Adrenal gland (tissue), 12 donors: Measurements from ENCODE around the gene PEA15. TPM values are rescaled to one million over a fixed set of nuclear protein-coding genes. Genes with fewer than 3 reads are reported as not detected.

Experiments used
- DNase-seq, 7 donors: peaks; one replicate each; pipeline ENCODE4 v3.0.0-alpha.2; 2019 to 2020
- H3K27ac ChIP-seq, 5 donors: fragments of 200-600 bp; sonication (generic) in 4 of 5; 1 replicate in 3 of 5; 2 replicates in 2 of 5; pipeline versions ENCODE4 v1.5.1 to v1.8.0; 2016 to 2020; ENCODE audit warnings: mild to moderate bottlenecking in 1 of 5
- H3K27me3 ChIP-seq: fragments of 200-600 bp; 2 replicates; pipeline ENCODE4 v1.8.0; 2021
- H3K36me3 ChIP-seq, 2 donors: fragments of 200-600 bp; replicated peaks in 1 of 2; 1 replicate in 1 of 2; 2 replicates in 1 of 2; pipeline versions ENCODE4 v1.5.1 to v1.8.0; 2018 to 2022
- H3K4me1 ChIP-seq, 2 donors: fragments of 200-600 bp; replicated peaks in 1 of 2; 1 replicate in 1 of 2; 2 replicates in 1 of 2; pipeline versions ENCODE4 v1.5.1 to v1.8.0; 2018 to 2021
- H3K4me3 ChIP-seq, 4 donors: fragments of 200-600 bp; sonication (generic) in 3 of 4; one replicate each; pipeline ENCODE4 v1.5.1; 2016 to 2018
- H3K9me3 ChIP-seq, 3 donors: fragments of 200-600 bp; sonication (generic) in 1 of 3; replicated peaks in 1 of 3; 1 replicate in 2 of 3; 2 replicates in 1 of 3; pipeline versions ENCODE4 v1.5.1 to v1.8.0; 2016 to 2021
- POLR2A ChIP-seq, 2 donors: fragments of 450-650 bp; IDR thresholded peaks; one replicate each; pipeline ENCODE4 v1.6.1; 2017; ENCODE audit warnings: antibody characterized with exemption in 2 of 2, mild to moderate bottlenecking in 2 of 2, moderate library complexity in 1 of 2
- WGBS, 4 donors: extraction: QIAGEN DNeasy Blood & Tissue Kit in 2 of 4; methylation state at CpG; one replicate each; pipeline versions ENCODE4 v1.1.5 to v1.1.7; 2013 to 2017; 5-methylcytosine and 5-hydroxymethylcytosine counted together
- intact Hi-C, 2 donors: fragments of 100-400 bp; cut with DNase I; formaldehyde crosslinking; loops; one replicate each; pipeline versions ENCODE4 v1.14.1 to v1.15.0; 2022 to 2023
- polyA plus RNA-seq, 3 donors: library from polyadenylated mRNA; stranded (reverse); fragments of 200-250 nt in 2 of 3; fragments of 350-450 nt in 1 of 3; fragmentation: Illumina TruSeq in 1 of 3; extraction: RNeasy Lipid Tissue Mini Kit (QIAGEN cat#74804) in 1 of 3; gene quantifications; one replicate each; pipeline ENCODE4 v1.2.3, GENCODE V29; 2013 to 2014
- total RNA-seq, 9 donors: library from RNA; depleted of rRNA in 4 of 9; stranded (reverse); fragments of >200 nt in 4 of 9; fragments of 120-200 nt in 1 of 9; fragmentation: NEBNext Ultra II Directional in 1 of 9; extraction: Animal tissue kit (Norgen Biotek cat#: 25700) in 1 of 9; gene quantifications; one replicate each; pipeline versions ENCODE4 v1.1.0 to v1.2.4, GENCODE V29; 2013 to 2023
- TF ChIP-seq, protein P1 (sequence below), 6 experiments: fragments of 450-650 bp in 4 of 6; fragments of 200-600 bp in 2 of 6; sonication (generic) in 1 of 6; IDR thresholded peaks; 1 replicate in 5 of 6; 2 replicates in 1 of 6; pipeline versions ENCODE4 v1.5.1 to v1.8.0; 2016 to 2021; ENCODE audit warnings: antibody characterized with exemption in 6 of 6, mild to moderate bottlenecking in 2 of 6, moderate library complexity in 1 of 6
- donor health status: healthy with polysubstance abuse.
- donor health status: Bipolar disorder and iron deficiency.
- donor health status: DM: yes; HTN: yes; CAD: no.
- donor health status: DM: no; HTN: no; CAD: no.
- donor health status: DM: no; HTN: no; CAD: no.
- donor health status: DM: yes; HTN: yes; CAD: no.

PEA15 gene
- total and polyA plus RNA-seq, 12 donors = 40.6 to 445 (median 106) TPM

GRCh38 chr1:160260406-160261382 lies 55.5 kb downstream of the PEA15 start:
- peak in 2 of 7 donors; percentile 16 to 19 for DNase-seq
- peak overlapping the region in 4 of 5 donors; percentile 96 to 98 (median 98) for H3K27ac ChIP-seq
- H3K4me3 ChIP-seq = peak overlapping the region in 1 of 4 donors; percentile 86
- peaks cover 18 to 52% of the 10 kb centered on the region in 2 donors for H3K4me1 ChIP-seq
- H3K36me3 ChIP-seq = no peaks in the 10 kb centered on the region
- 21 to 25% (median 23%) methylated on average over 6 of the region's 6 CpGs for WGBS, 4 donors
- H3K9me3 ChIP-seq = no peaks in the 10 kb centered on the region
- intact Hi-C loops = no loop called here
- TF ChIP-seq POLR2A (IDR thresholded peaks at IDR 0.05) = no peak
- TF ChIP-seq, protein P1, sequence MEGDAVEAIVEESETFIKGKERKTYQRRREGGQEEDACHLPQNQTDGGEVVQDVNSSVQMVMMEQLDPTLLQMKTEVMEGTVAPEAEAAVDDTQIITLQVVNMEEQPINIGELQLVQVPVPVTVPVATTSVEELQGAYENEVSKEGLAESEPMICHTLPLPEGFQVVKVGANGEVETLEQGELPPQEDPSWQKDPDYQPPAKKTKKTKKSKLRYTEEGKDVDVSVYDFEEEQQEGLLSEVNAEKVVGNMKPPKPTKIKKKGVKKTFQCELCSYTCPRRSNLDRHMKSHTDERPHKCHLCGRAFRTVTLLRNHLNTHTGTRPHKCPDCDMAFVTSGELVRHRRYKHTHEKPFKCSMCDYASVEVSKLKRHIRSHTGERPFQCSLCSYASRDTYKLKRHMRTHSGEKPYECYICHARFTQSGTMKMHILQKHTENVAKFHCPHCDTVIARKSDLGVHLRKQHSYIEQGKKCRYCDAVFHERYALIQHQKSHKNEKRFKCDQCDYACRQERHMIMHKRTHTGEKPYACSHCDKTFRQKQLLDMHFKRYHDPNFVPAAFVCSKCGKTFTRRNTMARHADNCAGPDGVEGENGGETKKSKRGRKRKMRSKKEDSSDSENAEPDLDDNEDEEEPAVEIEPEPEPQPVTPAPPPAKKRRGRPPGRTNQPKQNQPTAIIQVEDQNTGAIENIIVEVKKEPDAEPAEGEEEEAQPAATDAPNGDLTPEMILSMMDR (IDR thresholded peaks at IDR 0.05) = no peak
- H3K27me3 ChIP-seq = no peaks in the 10 kb centered on the region

DNA sequence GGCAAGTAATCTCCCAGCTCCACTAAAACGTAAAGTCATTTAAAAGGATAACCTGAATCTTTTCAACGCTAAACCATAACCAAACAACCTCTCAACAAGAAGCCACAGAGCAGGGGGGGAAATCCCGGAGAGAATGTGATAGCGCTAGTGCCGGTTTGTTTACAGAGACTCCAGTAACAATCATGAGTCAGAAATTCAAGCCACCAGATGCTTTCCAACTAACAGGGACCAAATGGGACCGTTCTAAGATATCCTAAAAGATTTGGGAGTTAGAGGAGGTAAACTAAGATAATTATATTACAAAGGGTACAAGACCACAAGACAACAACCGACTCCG lies 56.3 kb downstream of the PEA15 start:
- Histone ChIP-seq H3K36me3 (no peaks in the 10 kb centered on the region), H3K9me3 (no peaks in the 10 kb centered on the region), H3K4me1 (peaks cover 18 to 46% of the 10 kb centered on the region in 2 donors), H3K4me3 (peak overlapping the region; percentile 7 to 95 (median 86)), H3K27me3 (no peaks in the 10 kb centered on the region), H3K27ac (peak overlapping the region; percentile 87 to 98 (median 97))
- intact Hi-C loops = no loop called here
- TF ChIP-seq, protein P1 (IDR thresholded peaks at IDR 0.05) = no peak
- peak in 1 of 2 donors; percentile 36 for TF ChIP-seq POLR2A (IDR thresholded peaks at IDR 0.05)
- DNase-seq = peak; percentile 38 to 73 (median 54)
- 0 to 2% (median 1%) methylated on average over 8 of the region's 8 CpGs for WGBS, 4 donors

GRCh38 chr1:160261893-160262794 lies 57.0 kb downstream of the PEA15 start, which contains the start of gene DCAF8:
Gene DCAF8, minus strand, starts transcription at chr1:160262549. Its CDS starts 18,541 bp downstream, at chr1:160244008.
- H3K36me3 ChIP-seq = no peaks in the 10 kb centered on the region
- no peaks in the 10 kb centered on the region for H3K9me3 ChIP-seq
- H3K4me1 ChIP-seq = peaks cover 18 to 40% of the 10 kb centered on the region in 2 donors
- intact Hi-C loops = no loop called here
- 0 to 1% (median 1%) methylated on average over 31 to 67 of the region's 67 CpGs for WGBS, 4 donors
- DNase-seq = peak; percentile 98 to 99 (median 98)
- TF ChIP-seq POLR2A (IDR thresholded peaks at IDR 0.05) = peak; percentile 89 to 99
- TF ChIP-seq, protein P1 (IDR thresholded peaks at IDR 0.05) = peak in 1 of 6 experiments; percentile 6
- H3K27me3 ChIP-seq = no peaks in the 10 kb centered on the region
- H3K4me3 ChIP-seq = peak within 1 kb of the TSS; percentile 7 to 95 (median 86)
- H3K27ac ChIP-seq = peak within 1 kb of the TSS; percentile 87 to 98 (median 97)
